Lower leg skin (tissue), 3 donors: ENCODE data around the gene TSPO2.

Source experiments
- CTCF ChIP-seq, 3 donors: fragments of 450-650 bp; IDR thresholded peaks; one replicate each; pipeline ENCODE4 v1.5.1; 2016; ENCODE audit warnings: antibody characterized with exemption in 3 of 3, mild to moderate bottlenecking in 3 of 3, moderate library complexity in 2 of 3
- POLR2A ChIP-seq, 2 donors: fragments of 450-650 bp; IDR thresholded peaks; one replicate each; pipeline ENCODE4 v1.6.1; 2016 to 2017; ENCODE audit warnings: antibody characterized with exemption in 2 of 2, mild to moderate bottlenecking in 1 of 2, moderate library complexity in 1 of 2

- no peak for TF ChIP-seq POLR2A (IDR thresholded peaks at IDR 0.05)
- TF ChIP-seq CTCF (IDR thresholded peaks at IDR 0.05), result peak in 1 of 3 donors; percentile 91
Measured at GRCh38 chr6:41027799-41028560, 14.3 kb upstream of the TSPO2 start.
